Left lung (tissue), 10 donors: Measurements from ENCODE around the gene TENM4. TPM values are rescaled to one million over a fixed set of nuclear protein-coding genes. Genes with fewer than 3 reads are reported as not detected.

Source experiments
- ATAC-seq: fragments of 200-7000 bp; cut with Tn5 transposase; one replicate; pipeline ENCODE4 v1.9.1; 2020; ENCODE audit warnings: moderate library complexity
- DNase-seq, 4 donors: peaks; one replicate each; pipeline ENCODE4 v3.0.0-alpha.2; 2013 to 2020
- H3K27ac ChIP-seq, 2 donors: fragments of 200-600 bp; sonication (generic) in 1 of 2; one replicate each; pipeline versions ENCODE4 v1.5.0 to v1.8.0; 2020 to 2021
- H3K27me3 ChIP-seq, 2 donors: fragments of 200-600 bp; sonication (generic) in 1 of 2; one replicate each; pipeline versions ENCODE4 v1.5.0 to v1.8.0; 2020 to 2021
- H3K36me3 ChIP-seq, 2 donors: fragments of 200-600 bp; sonication (generic) in 1 of 2; one replicate each; pipeline versions ENCODE4 v1.5.0 to v1.8.0; 2020 to 2021
- H3K4me1 ChIP-seq, 2 donors: fragments of 200-600 bp; one replicate each; pipeline ENCODE4 v1.8.0; 2021
- H3K4me3 ChIP-seq, 2 donors: fragments of 200-600 bp; sonication (generic) in 1 of 2; one replicate each; pipeline versions ENCODE4 v1.5.0 to v1.8.0; 2020 to 2021; ENCODE audit warnings: mild to moderate bottlenecking in 1 of 2
- H3K9me3 ChIP-seq, 2 donors: fragments of 200-600 bp; sonication (generic) in 1 of 2; one replicate each; pipeline versions ENCODE4 v1.5.0 to v1.8.0; 2020 to 2021
- CTCF ChIP-seq, 2 donors: fragments of 200-600 bp; sonication (generic) in 1 of 2; IDR thresholded peaks; one replicate each; pipeline versions ENCODE4 v1.5.0 to v1.8.0; 2021; ENCODE audit warnings: antibody characterized with exemption in 2 of 2
- intact Hi-C, 2 donors: fragments of 100-400 bp; cut with DNase I; formaldehyde crosslinking; loops; one replicate each; pipeline versions ENCODE4 v1.11.2 to v1.14.2; 2022
- polyA plus RNA-seq, 6 donors: library from polyadenylated mRNA; unstranded; fragments of 120-200 nt; gene quantifications; one replicate each; pipeline ENCODE4 v1.2.1, GENCODE V29; 2013; ENCODE audit not compliant: insufficient read length in 6 of 6
- total RNA-seq, 2 donors: library from RNA; stranded (reverse); fragmentation: NEBNext Ultra II Directional; extraction: Animal tissue kit (Norgen Biotek cat#: 25700); gene quantifications; one replicate each; pipeline ENCODE4 v1.2.1, GENCODE V29; 2021
- donor health status: DM: no; HTN: yes; CAD: no.
- donor health status: DM: no; HTN: no; CAD: no.

TENM4 gene
- total and polyA plus RNA-seq, 8 donors: 3.4 to 7.1 (median 5.2) TPM

GRCh38 chr11:79049741-79050179 is 391.1 kb downstream of the TENM4 start:
- H3K4me1 ChIP-seq: no peaks in the 10 kb centered on the region

GRCh38 chr11:79047980-79048379 is 392.9 kb downstream of the TENM4 start:
- H3K27ac ChIP-seq: no peak overlapping the region
- peaks cover 0 to 6% of the 10 kb centered on the region in 2 donors for H3K27me3 ChIP-seq
- H3K9me3 ChIP-seq: no peaks in the 10 kb centered on the region
- DNase-seq (no peak), ATAC-seq (no peak)
- H3K4me1 ChIP-seq: no peaks in the 10 kb centered on the region
- intact Hi-C loops: no loop called here
- H3K4me3 ChIP-seq: no peak overlapping the region
- no peak for TF ChIP-seq CTCF (IDR thresholded peaks at IDR 0.05)
- no peaks in the 10 kb centered on the region for H3K36me3 ChIP-seq

More at GRCh38 chr11:79049741-79050179, 391.1 kb downstream of the TENM4 start:
- H3K27ac ChIP-seq: no peak overlapping the region
- no peak overlapping the region for H3K4me3 ChIP-seq
- H3K27me3 ChIP-seq: no peaks in the 10 kb centered on the region
- H3K9me3 ChIP-seq: no peaks in the 10 kb centered on the region
- DNase-seq: no peak
- H3K36me3 ChIP-seq: no peaks in the 10 kb centered on the region
- no peak for ATAC-seq
- TF ChIP-seq CTCF (IDR thresholded peaks at IDR 0.05): no peak
- intact Hi-C loops: no loop called here

GRCh38 chr11:79047321-79047720 is 393.5 kb downstream of the TENM4 start:
- no peak for DNase-seq
- H3K9me3 ChIP-seq: no peaks in the 10 kb centered on the region
- H3K4me1 ChIP-seq: no peaks in the 10 kb centered on the region
- H3K36me3 ChIP-seq: no peaks in the 10 kb centered on the region
- no peak overlapping the region for H3K4me3 ChIP-seq
- TF ChIP-seq CTCF (IDR thresholded peaks at IDR 0.05): no peak
- H3K27me3 ChIP-seq: peaks cover 0 to 7% of the 10 kb centered on the region in 2 donors
- ATAC-seq: no peak
- no peak overlapping the region for H3K27ac ChIP-seq
- intact Hi-C loops: no loop called here

- no peak overlapping the region for H3K4me3 ChIP-seq
- ATAC-seq (no peak), DNase-seq (no peak)
- no peaks in the 10 kb centered on the region for H3K4me1 ChIP-seq
- TF ChIP-seq CTCF (IDR thresholded peaks at IDR 0.05): no peak
- H3K9me3 ChIP-seq: no peaks in the 10 kb centered on the region
- intact Hi-C loops: no loop called here
- peaks cover 0 to 7% of the 10 kb centered on the region in 2 donors for H3K27me3 ChIP-seq
- no peak overlapping the region for H3K27ac ChIP-seq
- H3K36me3 ChIP-seq: no peaks in the 10 kb centered on the region
These were observed 394.5 kb downstream of the TENM4 start for GRCh38 chr11:79046366-79046765.

GRCh38 chr11:79045800-79046304 is 395.0 kb downstream of the TENM4 start:
- no peak for TF ChIP-seq CTCF (IDR thresholded peaks at IDR 0.05)
- intact Hi-C loops: no loop called here
- peaks cover 0 to 7% of the 10 kb centered on the region in 2 donors for H3K27me3 ChIP-seq
- no peaks in the 10 kb centered on the region for H3K9me3 ChIP-seq
- no peaks in the 10 kb centered on the region for H3K36me3 ChIP-seq
- H3K4me1 ChIP-seq: no peaks in the 10 kb centered on the region
- H3K4me3 ChIP-seq: no peak overlapping the region
- ATAC-seq (no peak), DNase-seq (no peak)
- H3K27ac ChIP-seq: no peak overlapping the region
